Measurements from ENCODE around the gene RSPO4.

- TF ChIP-seq CTCF (IDR thresholded peaks at IDR 0.05) (no peak), POLR2AphosphoS5 (IDR thresholded peaks at IDR 0.05) (no peak), POLR2A (IDR thresholded peaks at IDR 0.05) (no peak)
Observed at GRCh38 chr20:945841-946240, 56.3 kb downstream of the RSPO4 start.

Data from stomach (tissue), 4 donors.